Activated CD4-positive, alpha-beta T cell treated with anti-CD3 and anti-CD28 coated beads, Interleukin-2, amount 10 ng/mL, durations not matched to agents 7 days and 5 days (primary cell): ENCODE data around the gene SLC27A4. TPM values are rescaled to one million over a fixed set of nuclear protein-coding genes. Genes with fewer than 3 reads are reported as not detected.
A peak's percentile ranks its signal among the peaks of the same experiment; 100 is the strongest.

Source experiments
- CTCF ChIA-PET: fragments of 350-600 bp; sonication (Branson Sonifier 250); formaldehyde crosslinking; loops from one replicate; lab custom pipeline; 2021; ENCODE audit warnings: antibody characterized with exemption; lab: Charles Lee
- POLR2A ChIA-PET: fragments of 350-600 bp; sonication (Branson Sonifier 250); formaldehyde crosslinking; loops from one replicate; lab custom pipeline; 2021; ENCODE audit warnings: antibody characterized with exemption; lab: Charles Lee
- DNase-seq: peaks from one replicate; pipeline ENCODE4 v3.0.0-alpha.2; 2020
- H3K27ac Mint-ChIP-seq: one replicate; pipeline ENCODE4 v1.8.0; 2021; ENCODE audit warnings: mild to moderate bottlenecking, moderate library complexity, mixed read lengths
- H3K27me3 Mint-ChIP-seq: one replicate; pipeline ENCODE4 v1.8.0; 2021; ENCODE audit warnings: mixed read lengths
- H3K36me3 Mint-ChIP-seq: one replicate; pipeline ENCODE4 v1.8.0; 2021; ENCODE audit warnings: low read depth, mixed read lengths
- H3K4me1 Mint-ChIP-seq: one replicate; pipeline ENCODE4 v1.8.0; 2021; ENCODE audit warnings: mixed read lengths
- H3K4me3 Mint-ChIP-seq: one replicate; pipeline ENCODE4 v1.8.0; 2021; ENCODE audit warnings: mild to moderate bottlenecking, moderate library complexity, mixed read lengths
- H3K9me3 Mint-ChIP-seq: one replicate; pipeline ENCODE4 v1.8.0; 2021; ENCODE audit warnings: mixed read lengths
- total RNA-seq, 2 experiments: library from RNA; stranded (reverse); gene quantifications; one replicate each; pipeline ENCODE4 v1.2.3, GENCODE V29; 2021

SLC27A4 gene
- total RNA-seq, 2 experiments from 2014 or later: 15.8 to 16.8 TPM

DNA sequence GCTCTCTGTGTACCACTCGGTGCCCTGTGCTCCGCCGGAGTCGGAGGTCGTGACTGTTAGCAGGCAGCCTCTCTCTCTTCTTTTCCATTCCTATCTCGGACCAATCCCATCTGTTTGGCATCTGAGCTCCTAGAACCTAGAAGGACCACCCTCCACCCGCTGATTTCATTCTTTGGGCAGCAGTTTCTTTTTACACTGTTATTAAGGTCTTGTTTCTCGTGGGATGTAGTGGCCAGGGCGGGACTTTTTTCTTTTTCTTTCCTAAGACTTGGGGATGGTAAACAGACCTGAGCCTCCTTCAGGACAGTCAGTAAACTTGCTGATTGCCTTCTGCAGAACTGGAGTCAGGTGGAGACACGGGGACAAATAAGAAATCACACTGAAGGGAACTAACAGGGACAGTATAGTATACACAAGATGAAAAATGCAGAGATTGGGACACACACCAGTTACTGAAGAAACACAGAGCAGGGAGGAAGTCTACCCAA, 31.3 kb downstream of the SLC27A4 start:
- CTCF ChIA-PET: interaction anchor here (0.5 to 3.7 kb wide), 10 partner anchors 9 to 231 kb away, joined by 3 to 27 read pairs (median 4); partner anchors contain the start of gene CERCAM
- Mint-ChIP-seq H3K4me3 (peak overlapping the region; percentile 86), H3K27me3 (no peaks in the 10 kb centered on the region), H3K27ac (peak overlapping the region; percentile 94), H3K4me1 (peaks cover 32% of the 10 kb centered on the region), H3K9me3 (no peaks in the 10 kb centered on the region), H3K36me3 (peaks cover 6% of the 10 kb centered on the region)
- DNase-seq: no peak
- POLR2A ChIA-PET: interaction anchor here (0.6 kb wide), 1 partner anchor 46 kb away, joined by 3 read pairs; no protein-coding TSS in a partner anchor

DNA sequence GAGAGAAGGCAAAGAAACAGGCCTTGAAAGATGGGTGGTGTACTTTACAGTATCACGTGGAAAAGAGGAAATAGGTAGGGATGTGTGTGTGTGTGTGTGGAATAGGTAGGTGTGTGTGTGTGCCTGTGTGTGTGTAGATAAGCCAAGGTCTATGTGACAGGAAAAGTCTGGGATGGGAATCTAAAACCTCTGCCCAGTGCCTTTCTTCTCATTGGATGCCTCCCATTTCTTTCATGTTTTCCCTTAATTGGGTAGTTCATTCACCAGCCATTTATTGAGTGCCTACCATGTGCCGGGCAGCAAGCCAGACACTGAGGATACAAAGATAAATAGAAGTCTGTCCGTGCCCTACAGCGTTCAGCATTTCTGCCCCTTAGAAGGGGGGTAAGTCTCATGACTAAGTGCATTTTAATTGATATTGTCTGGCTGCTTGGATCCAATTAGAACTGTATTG, 31.9 kb downstream of the SLC27A4 start:
- ChIA-PET CTCF (interaction anchor here (1.5 to 3.7 kb wide), 5 partner anchors 10 to 61 kb away, joined by 3 to 27 read pairs (median 5); partner anchors contain the start of gene CERCAM), POLR2A (no interaction called here)
- Mint-ChIP-seq H3K9me3 (no peaks in the 10 kb centered on the region), H3K27me3 (no peaks in the 10 kb centered on the region), H3K27ac (peak overlapping the region; percentile 94), H3K4me1 (peaks cover 32% of the 10 kb centered on the region), H3K4me3 (peak overlapping the region; percentile 86), H3K36me3 (peaks cover 6% of the 10 kb centered on the region)
- no peak for DNase-seq

DNA sequence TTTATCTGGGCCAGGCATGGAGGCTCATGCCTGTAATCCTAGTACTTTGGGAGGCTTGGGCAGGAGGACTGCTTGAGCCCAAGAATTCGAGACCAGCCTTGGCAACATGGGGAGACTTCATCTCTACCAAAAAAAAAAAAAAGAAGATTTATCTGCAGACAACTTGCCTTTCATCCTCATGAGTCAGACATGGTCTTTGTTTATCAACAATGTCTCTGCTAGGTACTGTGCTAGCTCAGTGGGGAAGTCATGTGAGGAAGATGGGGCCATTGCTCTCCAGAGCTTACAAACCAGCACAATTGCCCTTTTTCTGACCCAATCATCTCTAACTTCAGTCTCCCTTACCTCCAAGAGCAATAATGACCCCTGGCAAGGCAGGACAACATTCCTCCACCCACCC, 32.5 kb downstream of the SLC27A4 start:
- POLR2A ChIA-PET: no interaction called here
- peaks cover 6% of the 10 kb centered on the region for H3K36me3 Mint-ChIP-seq
- peaks cover 32% of the 10 kb centered on the region for H3K4me1 Mint-ChIP-seq
- no peaks in the 10 kb centered on the region for H3K27me3 Mint-ChIP-seq
- peak overlapping the region; percentile 7 for H3K27ac Mint-ChIP-seq
- CTCF ChIA-PET: interaction anchor here (1.9 to 3.7 kb wide), 2 partner anchors 10 to 47 kb away, joined by 7 to 27 read pairs; partner anchors contain the start of gene CERCAM
- no peaks in the 10 kb centered on the region for H3K9me3 Mint-ChIP-seq
- H3K4me3 Mint-ChIP-seq: peak overlapping the region; percentile 86
- DNase-seq: no peak

DNA sequence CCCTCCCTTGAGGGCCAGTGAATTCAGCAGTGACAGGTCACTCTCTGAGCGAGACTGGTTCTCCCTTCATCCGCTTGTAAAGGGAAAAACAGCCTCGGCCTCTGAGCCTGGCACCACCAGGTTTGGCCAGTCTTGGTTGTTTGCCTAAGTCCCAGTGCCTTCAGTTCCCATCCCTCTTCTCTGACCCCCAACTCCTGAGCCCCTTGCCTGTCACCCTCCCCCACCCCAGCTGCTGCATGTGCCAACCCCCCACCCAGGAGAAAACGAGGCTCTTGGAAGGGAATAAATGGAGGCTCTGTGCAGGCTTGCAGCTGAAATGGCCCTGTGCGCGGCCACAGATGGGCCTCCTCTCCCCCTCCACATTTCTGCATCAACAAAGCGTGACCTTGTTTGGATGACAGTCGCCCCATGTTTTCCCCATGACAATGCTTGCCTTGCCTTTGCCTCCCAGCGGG, 33.9 kb downstream of the SLC27A4 start:
- H3K4me3 Mint-ChIP-seq: no peak overlapping the region
- H3K9me3 Mint-ChIP-seq: no peaks in the 10 kb centered on the region
- CTCF ChIA-PET: no interaction called here
- H3K27ac Mint-ChIP-seq: no peak overlapping the region
- POLR2A ChIA-PET: no interaction called here
- no peaks in the 10 kb centered on the region for H3K27me3 Mint-ChIP-seq
- H3K36me3 Mint-ChIP-seq: peaks cover 10% of the 10 kb centered on the region
- no peak for DNase-seq
- peaks cover 32% of the 10 kb centered on the region for H3K4me1 Mint-ChIP-seq

DNA sequence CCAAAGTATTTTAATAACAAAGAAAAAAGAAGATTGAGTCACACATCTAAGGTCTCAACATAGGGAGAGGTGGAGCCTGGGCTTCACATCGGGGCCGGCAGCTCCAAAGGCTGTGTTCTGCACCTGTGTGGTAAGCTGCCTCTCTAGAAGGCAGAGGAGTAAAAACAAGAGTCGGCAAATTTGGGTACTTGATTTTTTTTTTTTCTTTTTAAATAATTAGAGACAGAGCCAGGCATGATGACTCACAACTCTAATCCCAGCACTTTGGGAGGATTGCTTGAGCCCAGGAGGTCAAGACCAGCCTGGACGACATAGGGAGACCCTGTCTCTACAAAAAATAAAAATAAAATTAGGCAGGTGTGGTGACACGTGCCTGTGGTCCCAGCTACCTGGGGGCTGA, 35.5 kb downstream of the SLC27A4 start:
- H3K27ac Mint-ChIP-seq: no peak overlapping the region
- no peak for DNase-seq
- ChIA-PET CTCF (interaction anchor here (2.4 kb wide), 1 partner anchor 14 kb away, joined by 8 read pairs; no protein-coding TSS in a partner anchor), POLR2A (no interaction called here)
- H3K4me1 Mint-ChIP-seq: peaks cover 23% of the 10 kb centered on the region
- no peaks in the 10 kb centered on the region for H3K9me3 Mint-ChIP-seq
- H3K27me3 Mint-ChIP-seq: no peaks in the 10 kb centered on the region
- peaks cover 15% of the 10 kb centered on the region for H3K36me3 Mint-ChIP-seq
- no peak overlapping the region for H3K4me3 Mint-ChIP-seq

DNA sequence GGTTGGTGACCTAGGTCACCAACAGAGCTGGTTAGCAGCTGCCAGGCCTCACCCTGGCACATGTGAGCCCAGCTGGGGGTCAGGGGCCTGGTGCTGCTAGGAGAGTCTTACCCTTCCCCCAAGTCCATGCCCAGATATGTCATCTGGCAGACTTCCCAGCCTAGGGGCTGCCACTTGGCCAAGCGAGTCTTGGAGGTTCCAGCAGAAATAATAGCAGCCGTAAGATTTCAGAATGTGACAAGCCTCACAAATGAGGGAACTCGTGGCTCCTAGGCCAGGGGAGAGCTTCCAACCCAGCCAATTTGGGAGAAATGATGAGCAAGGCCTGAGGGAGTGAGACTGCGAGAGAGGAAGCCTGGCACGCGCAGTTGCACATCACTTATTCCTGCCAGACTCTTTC, 41.9 kb downstream of the SLC27A4 start:
- Mint-ChIP-seq H3K4me3 (no peak overlapping the region), H3K36me3 (peaks cover 13% of the 10 kb centered on the region), H3K4me1 (no peaks in the 10 kb centered on the region), H3K27ac (no peak overlapping the region), H3K27me3 (no peaks in the 10 kb centered on the region), H3K9me3 (no peaks in the 10 kb centered on the region)
- DNase-seq: no peak
- POLR2A ChIA-PET: no interaction called here
- CTCF ChIA-PET: no interaction called here

DNA sequence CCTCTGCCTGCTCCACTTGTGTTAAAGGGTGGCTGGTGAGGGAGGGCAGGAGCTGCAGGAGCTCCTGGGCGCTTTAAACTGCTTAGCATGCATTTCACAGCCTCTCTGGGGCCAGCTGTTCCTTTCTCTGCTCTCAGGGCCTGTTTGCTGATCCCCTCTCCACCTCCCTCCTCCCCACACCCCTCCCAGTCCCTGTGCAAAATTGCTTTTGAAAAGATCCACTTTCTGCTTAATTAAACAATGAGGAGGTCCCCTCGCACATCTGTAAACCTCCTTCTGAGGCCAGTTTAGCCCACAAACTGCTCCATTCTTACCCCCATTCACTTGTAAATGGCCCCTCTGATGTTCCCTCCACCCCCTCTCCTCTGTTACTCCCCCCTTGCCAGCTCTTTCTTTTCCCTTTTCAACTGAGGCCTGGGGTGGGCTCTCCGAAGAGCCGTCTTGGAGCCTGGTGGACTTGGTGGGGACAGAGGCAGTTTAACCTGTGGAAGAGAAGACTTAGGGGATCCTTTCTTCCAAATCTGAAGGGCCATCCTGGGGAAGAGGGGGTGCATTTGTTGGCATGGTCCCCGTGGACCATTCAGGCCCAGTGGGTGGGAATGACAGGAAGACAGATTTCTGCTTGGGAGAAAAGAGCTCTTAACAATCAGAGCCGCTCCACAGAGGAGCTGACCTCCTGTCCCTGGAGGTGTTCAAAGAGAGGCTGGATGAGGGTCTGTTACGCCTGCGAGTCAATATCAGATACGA, 42.9 kb downstream of the SLC27A4 start:
- peaks cover 16% of the 10 kb centered on the region for H3K36me3 Mint-ChIP-seq
- ChIA-PET POLR2A (no interaction called here), CTCF (interaction anchor here (0.6 to 0.8 kb wide), 2 partner anchors 25 to 53 kb away, joined by 3 read pairs; no protein-coding TSS in a partner anchor)

DNA sequence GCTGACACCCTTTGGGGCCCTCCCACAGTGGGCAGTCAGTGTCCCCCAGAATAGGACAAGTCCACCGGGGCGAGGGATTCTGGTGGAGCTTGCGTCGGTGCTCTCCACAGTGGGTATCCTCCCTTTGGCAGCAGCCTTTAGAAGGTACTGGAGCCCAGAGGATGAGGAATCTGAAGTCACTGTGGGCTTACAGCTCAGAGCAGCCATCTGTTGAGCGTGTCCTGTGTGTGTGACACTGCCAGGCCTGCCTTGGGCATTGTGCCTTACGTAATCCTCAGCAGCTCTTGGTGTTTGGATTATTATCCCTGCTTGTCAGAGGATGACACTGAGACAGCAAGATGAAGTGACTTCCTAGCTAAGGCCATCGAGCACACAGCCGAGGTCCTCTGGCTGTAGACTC, 43.5 kb downstream of the SLC27A4 start:
- H3K4me1 Mint-ChIP-seq: no peaks in the 10 kb centered on the region
- DNase-seq: no peak
- peaks cover 16% of the 10 kb centered on the region for H3K36me3 Mint-ChIP-seq
- ChIA-PET CTCF (interaction anchor here (0.6 to 0.8 kb wide), 2 partner anchors 25 to 52 kb away, joined by 3 read pairs; no protein-coding TSS in a partner anchor), POLR2A (no interaction called here)
- H3K4me3 Mint-ChIP-seq: no peak overlapping the region
- no peaks in the 10 kb centered on the region for H3K9me3 Mint-ChIP-seq
- no peak overlapping the region for H3K27ac Mint-ChIP-seq
- H3K27me3 Mint-ChIP-seq: no peaks in the 10 kb centered on the region

More for the DNA sequence above, 42.9 kb downstream of the SLC27A4 start:
- Mint-ChIP-seq H3K9me3 (no peaks in the 10 kb centered on the region), H3K4me1 (no peaks in the 10 kb centered on the region), H3K27me3 (no peaks in the 10 kb centered on the region), H3K4me3 (no peak overlapping the region), H3K27ac (no peak overlapping the region)
- no peak for DNase-seq

DNA sequence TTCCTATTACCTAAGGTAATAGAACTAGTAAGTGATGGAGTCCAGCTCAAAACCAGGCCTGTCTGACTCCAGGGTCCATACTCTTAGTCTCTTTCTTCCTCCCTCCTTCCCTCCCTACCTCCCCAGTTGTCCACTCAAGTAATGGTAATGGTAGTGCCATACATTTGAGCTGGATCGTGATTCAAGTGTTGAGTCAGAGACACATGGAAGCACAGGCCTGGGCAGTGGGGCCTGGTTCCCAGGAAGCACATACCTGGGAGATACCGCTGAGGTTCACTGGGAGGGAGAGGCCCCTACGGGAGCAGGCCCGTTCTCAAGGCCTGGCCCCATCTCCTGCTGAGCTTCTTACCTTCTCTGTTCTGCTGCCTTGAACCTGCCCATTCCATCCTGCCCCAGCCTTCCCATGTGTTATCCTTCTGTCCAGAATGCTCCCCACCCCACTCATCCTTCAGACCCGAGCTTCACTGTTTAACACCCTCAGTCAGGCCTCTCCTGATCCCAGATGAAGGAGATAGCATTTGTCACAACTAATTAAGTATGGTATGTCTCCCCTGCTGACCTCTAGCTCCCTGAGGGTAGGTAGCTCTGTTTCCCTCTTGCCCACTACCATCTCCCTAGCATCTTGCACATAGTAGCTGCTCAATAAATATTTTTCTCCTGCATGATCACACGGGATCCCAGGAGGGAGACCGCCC, 44.6 kb downstream of the SLC27A4 start:
- H3K27ac Mint-ChIP-seq: no peak overlapping the region
- peaks cover 17% of the 10 kb centered on the region for H3K36me3 Mint-ChIP-seq
- no peaks in the 10 kb centered on the region for H3K9me3 Mint-ChIP-seq
- H3K27me3 Mint-ChIP-seq: no peaks in the 10 kb centered on the region
- ChIA-PET CTCF (interaction anchor here (0.6 to 0.8 kb wide), 2 partner anchors 13 to 107 kb away, joined by 3 to 8 read pairs; no protein-coding TSS in a partner anchor), POLR2A (no interaction called here)
- H3K4me3 Mint-ChIP-seq: no peak overlapping the region
- DNase-seq: no peak
- H3K4me1 Mint-ChIP-seq: no peaks in the 10 kb centered on the region

DNA sequence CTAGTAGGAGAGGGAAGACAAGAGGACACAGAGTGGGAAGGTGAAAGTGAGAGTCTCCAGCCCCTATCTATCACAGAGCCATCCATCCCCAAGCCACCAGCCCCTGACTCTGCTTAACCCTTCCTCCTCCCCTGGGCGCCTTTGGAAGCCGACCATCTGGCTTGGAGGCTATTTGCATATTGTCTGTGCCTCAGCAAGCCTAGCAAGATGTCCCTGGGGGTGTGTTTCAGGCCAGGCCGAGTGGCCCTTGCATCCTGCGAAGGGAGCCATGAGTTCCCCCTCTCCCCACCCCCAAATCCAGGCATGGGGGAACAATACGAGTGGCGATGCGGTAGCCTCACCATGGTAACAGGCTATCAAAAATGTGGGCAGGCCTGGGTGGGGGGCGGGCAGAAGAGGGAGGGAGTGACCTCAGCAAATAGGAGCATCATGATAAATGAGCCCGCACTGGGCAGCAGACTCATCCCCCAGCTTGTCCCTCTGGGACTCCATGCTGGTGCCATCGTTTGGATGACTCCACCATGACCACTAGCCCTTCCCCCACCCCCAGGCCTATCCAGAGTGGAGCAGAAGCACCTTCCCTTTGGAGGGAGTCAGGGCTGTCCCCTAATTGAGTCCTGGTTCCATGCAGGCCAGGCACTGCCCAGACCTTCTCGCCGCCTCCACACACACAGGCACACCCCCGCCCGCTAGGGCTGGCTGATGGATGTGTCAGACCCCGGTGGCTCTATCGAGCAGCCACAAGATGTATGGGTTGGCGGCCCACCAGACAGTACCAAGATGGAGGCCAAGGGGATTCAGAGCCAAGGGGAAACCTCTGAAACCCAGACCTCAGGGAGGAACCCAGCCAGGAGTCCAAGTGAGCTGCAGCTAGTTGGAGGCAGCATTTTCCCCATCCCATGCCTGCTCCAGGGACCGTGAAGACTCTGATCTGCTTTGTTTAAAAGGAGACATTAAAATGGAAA, 45.5 kb downstream of the SLC27A4 start:
- Mint-ChIP-seq H3K4me3 (no peak overlapping the region), H3K9me3 (no peaks in the 10 kb centered on the region), H3K4me1 (no peaks in the 10 kb centered on the region), H3K27me3 (no peaks in the 10 kb centered on the region), H3K36me3 (peaks cover 12% of the 10 kb centered on the region), H3K27ac (no peak overlapping the region)
- CTCF ChIA-PET: interaction anchor here (0.8 kb wide), 1 partner anchor 12 kb away, joined by 3 read pairs; no protein-coding TSS in a partner anchor
- POLR2A ChIA-PET: no interaction called here
- DNase-seq: no peak

DNA sequence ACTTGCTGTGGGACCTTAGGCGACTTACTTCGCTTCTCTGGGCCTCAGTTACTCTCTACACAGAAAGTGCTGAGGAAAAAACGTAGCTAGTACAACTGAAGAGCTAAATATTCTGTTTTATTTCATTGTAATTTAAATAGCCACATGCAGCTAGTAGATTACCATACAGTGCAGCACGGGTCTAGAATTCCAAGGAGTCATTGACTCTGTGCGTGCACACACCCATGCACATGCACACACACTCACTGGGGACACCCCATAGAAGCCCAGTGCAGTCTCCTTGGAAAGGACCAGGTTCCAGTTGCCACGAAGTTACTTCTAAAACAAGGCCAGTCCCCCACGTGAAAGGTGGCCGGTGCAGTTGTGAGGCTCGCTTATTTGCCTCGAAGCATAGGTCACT, 47.8 kb downstream of the SLC27A4 start:
- no peaks in the 10 kb centered on the region for H3K4me1 Mint-ChIP-seq
- no peak overlapping the region for H3K27ac Mint-ChIP-seq
- peaks cover 14% of the 10 kb centered on the region for H3K36me3 Mint-ChIP-seq
- H3K27me3 Mint-ChIP-seq: no peaks in the 10 kb centered on the region
- CTCF ChIA-PET: no interaction called here
- no peak for DNase-seq
- no peak overlapping the region for H3K4me3 Mint-ChIP-seq
- POLR2A ChIA-PET: interaction anchor here (0.5 kb wide), 1 partner anchor 1403 kb away, joined by 3 read pairs; no protein-coding TSS in a partner anchor
- no peaks in the 10 kb centered on the region for H3K9me3 Mint-ChIP-seq
